Memory B cell (primary cell): Measurements from ENCODE around the gene ECT2L.

Experiments
- ATAC-seq: fragments of 150-1000 bp; cut with Tn5 transposase; 2 replicates; pipeline ENCODE4 v1.10.0; 2021; ENCODE audit warnings: low read depth, mild to moderate bottlenecking, moderate library complexity
- DNase-seq, 2 donors: peaks; one replicate each; pipeline ENCODE4 v3.0.0; 2022; ENCODE audit warnings: low spot score in 2 of 2
- H3K27ac Mint-ChIP-seq: one replicate; pipeline ENCODE4 v1.8.0; 2022; ENCODE audit warnings: mild to moderate bottlenecking, moderate library complexity, mixed read lengths
- H3K27me3 Mint-ChIP-seq: one replicate; pipeline ENCODE4 v1.8.0; 2022; ENCODE audit warnings: mixed read lengths
- H3K36me3 Mint-ChIP-seq: one replicate; pipeline ENCODE4 v1.8.0; 2022; ENCODE audit warnings: mild to moderate bottlenecking, mixed read lengths
- H3K4me1 Mint-ChIP-seq: one replicate; pipeline ENCODE4 v1.8.0; 2022; ENCODE audit warnings: mixed read lengths
- H3K4me3 Mint-ChIP-seq: one replicate; pipeline ENCODE4 v1.8.0; 2022; ENCODE audit warnings: mild to moderate bottlenecking, moderate library complexity, mixed read lengths
- H3K9me3 Mint-ChIP-seq: one replicate; pipeline ENCODE4 v1.8.0; 2022; ENCODE audit warnings: mixed read lengths

The ECT2L gene

GRCh38 chr6:138953451-138953850, 157.6 kb downstream of the ECT2L start:
- peak; percentile 37 for ATAC-seq
- Mint-ChIP-seq H3K9me3 (peaks cover 3% of the 10 kb centered on the region), H3K27ac (no peak overlapping the region), H3K4me3 (no peak overlapping the region), H3K27me3 (no peaks in the 10 kb centered on the region), H3K4me1 (peaks cover 38% of the 10 kb centered on the region), H3K36me3 (peaks cover 6% of the 10 kb centered on the region)
- DNase-seq: no peak
